Head of caudate nucleus (tissue), 42 donors: Measurements from ENCODE around the gene GABBR2.
A peak's percentile ranks its signal among the peaks of the same experiment; 100 is the strongest.
"Not testable (repeated sequence)": the region's sequence is repeated elsewhere in the genome, so short reads cannot be mapped to it uniquely, and the experiment has no call there.

ENCODE experiments used
- DNase-seq, 42 donors: peaks; one replicate each; pipeline versions ENCODE4 v3.0.0 to v3.0.0-alpha.2; 2020 to 2021; ENCODE audit warnings: mixed read lengths in 7 of 42
- intact Hi-C: fragments of 100-400 bp; cut with DNase I; formaldehyde crosslinking; loops from one replicate; pipeline ENCODE4 v1.15.0; 2022

The GABBR2 gene

GRCh38 chr9:98533132-98533531, 175.6 kb downstream of the GABBR2 start:
- intact Hi-C loops: no loop called here
- peak in 1 of 42 donors; percentile 2 for DNase-seq

GRCh38 chr9:98532574-98532973, 176.2 kb downstream of the GABBR2 start:
- DNase-seq: no peak
- intact Hi-C loops: no loop called here

GRCh38 chr9:98532147-98532546, 176.6 kb downstream of the GABBR2 start:
- intact Hi-C loops: no loop called here
- peak in 1 of 42 donors; percentile 4 for DNase-seq

GRCh38 chr9:98530806-98531386, 177.8 kb downstream of the GABBR2 start:
- intact Hi-C loops: no loop called here
- DNase-seq: peak in 1 of 42 donors; percentile 1

- no peak for DNase-seq
- intact Hi-C loops: no loop called here
These were observed 178.5 kb downstream of the GABBR2 start for GRCh38 chr9:98530275-98530674.

GRCh38 chr9:98529841-98530240, 178.9 kb downstream of the GABBR2 start:
- peak in 1 of 42 donors; percentile 1 for DNase-seq
- intact Hi-C loops: no loop called here

- no peak for DNase-seq
These were observed 185.4 kb downstream of the GABBR2 start for GRCh38 chr9:98523231-98523901.

GRCh38 chr9:98522487-98522886, 186.2 kb downstream of the GABBR2 start:
- intact Hi-C loops: no loop called here
- no peak for DNase-seq

More at GRCh38 chr9:98523231-98523901, 185.4 kb downstream of the GABBR2 start:
- intact Hi-C loops: no loop called here

GRCh38 chr9:98521141-98521540, 187.6 kb downstream of the GABBR2 start:
- intact Hi-C loops: no loop called here
- DNase-seq: peak in 1 of 42 donors; percentile 2

- intact Hi-C loops: no loop called here
- DNase-seq: no peak
These were observed 188.3 kb downstream of the GABBR2 start for GRCh38 chr9:98520221-98520960.

- DNase-seq: peak in 1 of 42 donors; percentile 2
- intact Hi-C loops: no loop called here
These were observed 189.1 kb downstream of the GABBR2 start for GRCh38 chr9:98519641-98520040.

GRCh38 chr9:98518556-98518955, 190.2 kb downstream of the GABBR2 start:
- intact Hi-C loops: no loop called here
- no peak for DNase-seq

GRCh38 chr9:98517761-98518160, 191.0 kb downstream of the GABBR2 start:
- intact Hi-C loops: no loop called here
- DNase-seq: no peak

- intact Hi-C loops: no loop called here
- DNase-seq: no peak
These were observed 191.7 kb downstream of the GABBR2 start for GRCh38 chr9:98516897-98517503.

- intact Hi-C loops: no loop called here
- DNase-seq: no peak
These were observed 192.4 kb downstream of the GABBR2 start for GRCh38 chr9:98516205-98516896.

GRCh38 chr9:98515506-98516204, 193.1 kb downstream of the GABBR2 start:
- intact Hi-C loops: no loop called here
- DNase-seq: no peak

- no peak for DNase-seq
- intact Hi-C loops: no loop called here
These were observed 193.9 kb downstream of the GABBR2 start for GRCh38 chr9:98514841-98515240.

- DNase-seq, intact Hi-C loops: not testable (repeated sequence)
These were observed 200.4 kb downstream of the GABBR2 start for GRCh38 chr9:98508217-98508919.
